ENCODE measurements around the gene VPS4A. TPM values are rescaled to one million over a fixed set of nuclear protein-coding genes. Genes with fewer than 3 reads are reported as not detected.

The VPS4A gene
- total RNA-seq, 1 experiment from 2014 or later: 27.3 TPM

DNA sequence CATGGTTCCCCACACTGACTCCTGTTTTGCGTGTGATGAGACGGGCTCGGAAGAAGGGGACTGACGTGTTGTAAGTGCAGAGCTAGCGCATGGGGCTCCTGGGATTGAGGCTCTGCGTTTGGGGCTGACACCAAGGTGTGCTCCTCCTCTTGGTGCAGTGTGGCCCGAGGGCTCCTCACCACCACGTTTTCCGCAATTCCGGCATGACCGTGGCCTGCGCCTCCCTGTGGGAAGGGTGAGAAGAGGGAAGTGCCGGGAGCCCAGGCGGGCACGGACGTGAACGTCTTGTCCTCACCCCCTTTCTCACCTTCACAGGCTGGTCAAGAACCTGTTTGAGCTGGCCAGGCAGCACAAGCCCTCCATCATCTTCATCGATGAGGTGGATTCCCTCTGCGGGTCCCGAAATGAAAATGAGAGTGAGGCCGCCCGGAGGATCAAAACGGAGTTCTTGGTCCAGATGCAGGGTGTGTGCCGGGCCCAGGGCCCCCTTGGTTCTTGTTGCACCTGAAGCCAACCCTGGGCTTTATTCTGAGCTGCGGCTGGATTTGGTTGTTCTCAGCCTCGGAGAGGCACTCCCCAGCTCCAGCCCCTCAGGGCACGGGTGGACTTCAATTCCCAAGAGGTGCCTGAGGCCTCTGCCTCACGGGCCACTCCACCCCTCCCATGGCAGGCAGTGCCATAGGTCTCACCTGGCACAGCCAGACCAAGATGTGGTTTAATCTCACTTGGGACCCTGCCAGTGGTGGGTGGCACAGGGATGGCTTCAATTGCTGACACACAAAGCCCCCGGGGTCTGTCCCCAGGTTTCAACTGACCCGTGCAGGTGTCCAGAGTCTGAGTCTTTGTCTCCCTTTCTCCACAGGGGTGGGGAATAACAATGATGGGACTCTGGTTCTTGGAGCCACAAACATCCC, 8.9 kb downstream of the VPS4A start:
- Histone ChIP-seq H3F3A (ENCODE audit: low read length, unreplicated experiment) (no peaks in the 10 kb centered on the region), H3K9me2 (replicated peaks; ENCODE audit: low read length) (no peaks in the 10 kb centered on the region), H3K4me3 (ENCODE audit: low read length) (no peak overlapping the region), H3K4me1 (ENCODE audit: insufficient read depth, low read length) (no peaks in the 10 kb centered on the region), H3K27me3 (ENCODE audit: low read length) (no peaks in the 10 kb centered on the region), H4K20me1 (ENCODE audit: low read length) (no peaks in the 10 kb centered on the region), H3K27ac (ENCODE audit: low read length) (no peak overlapping the region), H2AFZ (ENCODE audit: low read length) (no peak overlapping the region), H3K9me3 (ENCODE audit: low read length) (no peaks in the 10 kb centered on the region), H3K36me3 (ENCODE audit: low read depth, low read length) (peaks cover 27% of the 10 kb centered on the region; the same call in 1 of the 2 replicates), H3K4me2 (ENCODE audit: low read length) (no peak overlapping the region), H3K79me2 (ENCODE audit: low read length) (peaks cover 20% of the 10 kb centered on the region), H3K9ac (ENCODE audit: low read length) (no peak overlapping the region)
- CTCF ChIA-PET: no interaction called here
- DNase-seq (no peak), ATAC-seq (no peak)
- no peak for TF ChIP-seq EZH2phosphoT487 (IDR thresholded peaks at IDR 0.05; ENCODE audit: borderline replicate concordance, low read length)
- TF ChIP-seq, protein P1, sequence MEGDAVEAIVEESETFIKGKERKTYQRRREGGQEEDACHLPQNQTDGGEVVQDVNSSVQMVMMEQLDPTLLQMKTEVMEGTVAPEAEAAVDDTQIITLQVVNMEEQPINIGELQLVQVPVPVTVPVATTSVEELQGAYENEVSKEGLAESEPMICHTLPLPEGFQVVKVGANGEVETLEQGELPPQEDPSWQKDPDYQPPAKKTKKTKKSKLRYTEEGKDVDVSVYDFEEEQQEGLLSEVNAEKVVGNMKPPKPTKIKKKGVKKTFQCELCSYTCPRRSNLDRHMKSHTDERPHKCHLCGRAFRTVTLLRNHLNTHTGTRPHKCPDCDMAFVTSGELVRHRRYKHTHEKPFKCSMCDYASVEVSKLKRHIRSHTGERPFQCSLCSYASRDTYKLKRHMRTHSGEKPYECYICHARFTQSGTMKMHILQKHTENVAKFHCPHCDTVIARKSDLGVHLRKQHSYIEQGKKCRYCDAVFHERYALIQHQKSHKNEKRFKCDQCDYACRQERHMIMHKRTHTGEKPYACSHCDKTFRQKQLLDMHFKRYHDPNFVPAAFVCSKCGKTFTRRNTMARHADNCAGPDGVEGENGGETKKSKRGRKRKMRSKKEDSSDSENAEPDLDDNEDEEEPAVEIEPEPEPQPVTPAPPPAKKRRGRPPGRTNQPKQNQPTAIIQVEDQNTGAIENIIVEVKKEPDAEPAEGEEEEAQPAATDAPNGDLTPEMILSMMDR (conservative IDR thresholded peaks at IDR 0.05; ENCODE audit: low read depth, low read length): no peak
- no peak for TF ChIP-seq EZH2 (IDR thresholded peaks at IDR 0.05; ENCODE audit: low read length, unreplicated experiment)
- POLR2A ChIA-PET (ENCODE audit: unreplicated experiment): no interaction called here
- intact Hi-C loops (cut with micrococcal nuclease): no loop called here
- BruUV-seq (replicated peaks): no TSS peak

GRCh38 chr16:69320740-69321073, 9.6 kb downstream of the VPS4A start:
- CTCF ChIA-PET: no interaction called here
- peaks cover 25% of the 10 kb centered on the region for H3K79me2 ChIP-seq (ENCODE audit: low read length)

More at GRCh38 chr16:69320740-69321073, 9.6 kb downstream of the VPS4A start:
- Histone ChIP-seq H3K27me3 (ENCODE audit: low read length) (no peaks in the 10 kb centered on the region), H3K9me3 (ENCODE audit: low read length) (no peaks in the 10 kb centered on the region), H3K4me1 (ENCODE audit: insufficient read depth, low read length) (no peaks in the 10 kb centered on the region), H3F3A (ENCODE audit: low read length, unreplicated experiment) (no peaks in the 10 kb centered on the region), H2AFZ (ENCODE audit: low read length) (no peak overlapping the region), H3K9me2 (replicated peaks; ENCODE audit: low read length) (no peaks in the 10 kb centered on the region), H3K4me3 (ENCODE audit: low read length) (no peak overlapping the region), H3K36me3 (ENCODE audit: low read depth, low read length) (peaks cover 27% of the 10 kb centered on the region; the same call in 1 of the 2 replicates), H3K4me2 (ENCODE audit: low read length) (no peak overlapping the region), H3K9ac (ENCODE audit: low read length) (no peak overlapping the region), H3K27ac (ENCODE audit: low read length) (no peak overlapping the region), H4K20me1 (ENCODE audit: low read length) (no peaks in the 10 kb centered on the region)
- BruUV-seq (replicated peaks): no TSS peak
- DNase-seq: no peak
- POLR2A ChIA-PET (ENCODE audit: unreplicated experiment): no interaction called here
- intact Hi-C loops (cut with micrococcal nuclease): no loop called here
- ATAC-seq: no peak
- TF ChIP-seq EZH2 (IDR thresholded peaks at IDR 0.05; ENCODE audit: low read length, unreplicated experiment) (no peak), EZH2phosphoT487 (IDR thresholded peaks at IDR 0.05; ENCODE audit: borderline replicate concordance, low read length) (no peak)
- TF ChIP-seq, protein P1 (conservative IDR thresholded peaks at IDR 0.05; ENCODE audit: low read depth, low read length): no peak
